Glomerular visceral epithelial cell (primary cell): Measurements from ENCODE around the gene SLC2A10.

Experiments used
- DNase-seq: peaks from one replicate; pipeline ENCODE4 v3.0.0-alpha.2; 2016; ENCODE audit errors: extremely low spot score

SLC2A10 gene

DNA sequence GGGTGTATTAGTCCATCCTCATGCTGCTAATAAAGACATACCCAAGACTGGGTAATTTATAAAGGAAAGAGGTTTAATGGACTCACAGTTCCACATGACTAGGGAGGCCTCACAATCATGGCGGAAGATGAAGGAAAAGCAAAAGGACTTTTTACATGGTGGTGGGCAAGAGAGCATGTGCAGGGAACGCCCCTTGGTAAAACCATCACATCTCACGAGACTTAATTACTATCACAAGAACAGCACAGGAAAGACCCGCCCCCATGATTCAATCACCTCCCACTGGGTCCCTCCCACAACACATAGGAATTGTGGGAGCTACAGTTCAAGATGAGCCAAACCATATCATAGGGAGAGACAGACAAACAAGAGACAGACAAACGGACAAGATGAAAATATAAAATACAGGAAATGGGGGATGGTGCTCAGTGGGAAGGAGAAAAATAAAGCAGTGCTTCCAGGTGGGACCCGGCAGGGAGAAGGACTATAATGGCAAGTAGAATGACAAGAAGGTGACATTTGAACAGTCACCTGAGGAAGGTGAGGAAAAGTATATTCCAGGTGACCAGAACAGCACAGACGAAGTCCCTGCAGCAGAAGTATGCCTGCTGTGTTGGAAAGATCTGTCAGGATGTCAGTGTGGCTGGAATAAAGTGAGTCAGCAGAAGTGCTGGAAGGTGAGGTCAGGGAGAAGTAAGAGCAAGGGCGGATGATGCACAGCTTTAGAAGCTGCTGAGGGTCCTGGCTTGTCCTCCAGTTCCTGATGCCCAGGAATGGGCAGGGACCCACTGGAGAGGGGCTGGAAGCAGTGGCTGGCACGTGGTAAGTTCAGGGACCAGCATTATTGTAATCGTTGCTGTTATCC lies 61.1 kb downstream of the SLC2A10 start:
- DNase-seq = peak; percentile 37

- no peak for DNase-seq
Measured at GRCh38 chr20:46771195-46771588, 61.7 kb downstream of the SLC2A10 start.

GRCh38 chr20:46772901-46773300 lies 63.5 kb downstream of the SLC2A10 start:
- DNase-seq = no peak

DNA sequence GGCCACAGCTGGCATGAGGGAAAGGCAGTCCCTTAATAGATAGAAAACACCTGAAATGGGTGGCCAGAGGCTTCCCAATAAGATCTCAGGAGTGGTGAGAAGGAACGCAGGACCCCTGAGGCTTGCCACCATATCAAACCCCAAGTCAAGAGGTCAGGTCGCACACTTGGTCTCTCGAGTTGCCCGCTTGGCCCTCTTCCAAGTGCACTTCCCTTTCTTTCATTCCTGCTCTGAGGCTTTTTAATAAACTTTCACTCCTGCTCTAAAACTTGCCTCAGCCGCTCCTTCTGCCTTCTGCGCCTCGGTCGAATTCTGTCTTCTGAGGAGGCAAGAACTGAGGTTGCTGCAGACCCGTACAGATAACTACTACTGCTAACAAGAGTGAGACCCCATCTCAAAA lies 64.2 kb downstream of the SLC2A10 start:
- DNase-seq = no peak

DNA sequence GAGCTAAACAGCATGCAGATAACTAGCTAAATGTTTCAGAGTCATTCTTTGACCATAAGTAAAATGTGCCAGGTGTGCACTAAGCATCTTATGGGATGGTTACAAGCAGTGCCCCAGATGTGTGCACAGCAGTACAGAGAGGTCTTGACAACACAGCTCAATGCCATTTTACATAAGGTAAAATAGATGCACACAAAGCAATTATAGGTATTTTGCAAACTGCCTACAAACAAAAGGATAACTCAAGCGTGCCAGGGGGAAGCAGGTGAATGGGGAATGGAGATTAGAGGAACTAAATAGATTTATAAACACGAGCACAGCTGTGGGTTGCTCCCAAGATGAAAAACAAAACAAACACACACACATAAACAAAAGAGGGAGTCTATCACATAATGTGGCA lies 64.8 kb downstream of the SLC2A10 start:
- no peak for DNase-seq

- no peak for DNase-seq
Measured at GRCh38 chr20:46774943-46775560, 65.6 kb downstream of the SLC2A10 start.

- DNase-seq = no peak
Measured at GRCh38 chr20:46775806-46776205, 66.4 kb downstream of the SLC2A10 start.

- DNase-seq = no peak
Measured at GRCh38 chr20:46777331-46777730, 67.9 kb downstream of the SLC2A10 start.

- no peak for DNase-seq
Measured at GRCh38 chr20:46779831-46780230, 70.4 kb downstream of the SLC2A10 start.

- peak; percentile 14 for DNase-seq
Measured at GRCh38 chr20:46784436-46785127, 75.1 kb downstream of the SLC2A10 start.
